ENCODE data around the gene NXPH4. TPM values are rescaled to one million over a fixed set of nuclear protein-coding genes. Genes with fewer than 3 reads are reported as not detected.

NXPH4 gene
- total RNA-seq, 1 experiment from 2014 or later, result 1.7 TPM

- no peak for DNase-seq (ENCODE audit: low read depth)
Measured at GRCh38 chr12:57203791-57204190, 12.8 kb upstream of the NXPH4 start.

GRCh38 chr12:57204454-57204853 lies 12.1 kb upstream of the NXPH4 start:
- DNase-seq (ENCODE audit: low read depth), result no peak

GRCh38 chr12:57205186-57205585 lies 11.4 kb upstream of the NXPH4 start:
- DNase-seq (ENCODE audit: low read depth), result no peak

- no peak for DNase-seq (ENCODE audit: low read depth)
Measured at GRCh38 chr12:57205931-57206330, 10.7 kb upstream of the NXPH4 start.

- no peak for DNase-seq (ENCODE audit: low read depth)
Measured at GRCh38 chr12:57207731-57208630, 8.6 kb upstream of the NXPH4 start.

- no peak for DNase-seq (ENCODE audit: low read depth)
Measured at GRCh38 chr12:57208631-57209282, 7.8 kb upstream of the NXPH4 start.

- no peak for DNase-seq (ENCODE audit: low read depth)
Measured at GRCh38 chr12:57209916-57210315, 6.7 kb upstream of the NXPH4 start.

- DNase-seq (ENCODE audit: low read depth), result no peak
Measured at GRCh38 chr12:57210461-57210860, 6.1 kb upstream of the NXPH4 start.

GRCh38 chr12:57210926-57211692 lies 5.5 kb upstream of the NXPH4 start:
- DNase-seq (ENCODE audit: low read depth), result no peak

- no peak for DNase-seq (ENCODE audit: low read depth)
Measured at GRCh38 chr12:57211791-57212700, 4.5 kb upstream of the NXPH4 start.

- DNase-seq (ENCODE audit: low read depth), result no peak
Measured at GRCh38 chr12:57212701-57213057, 3.9 kb upstream of the NXPH4 start.

GRCh38 chr12:57213058-57213715 lies 3.4 kb upstream of the NXPH4 start:
- peak; percentile 75 for DNase-seq (ENCODE audit: low read depth)

GRCh38 chr12:57213763-57214397 lies 2.7 kb upstream of the NXPH4 start:
- DNase-seq (ENCODE audit: low read depth), result no peak

- peak; percentile 48 for DNase-seq (ENCODE audit: low read depth)
Measured at GRCh38 chr12:57214398-57214781, 2.2 kb upstream of the NXPH4 start.

GRCh38 chr12:57215065-57215464 lies 1.5 kb upstream of the NXPH4 start:
- DNase-seq (ENCODE audit: low read depth), result no peak

- DNase-seq (ENCODE audit: low read depth), result no peak
Measured at GRCh38 chr12:57215668-57216013, 953 bp upstream of the NXPH4 start.

- peak; percentile 35 for DNase-seq (ENCODE audit: low read depth)
Measured at GRCh38 chr12:57216921-57217879, 606 bp downstream of the NXPH4 start.

- DNase-seq (ENCODE audit: low read depth), result peak; percentile 75
Measured at GRCh38 chr12:57218030-57218853, 1.6 kb downstream of the NXPH4 start.

Measured in RPMI7951 (cell line).